GM21737 (cell line): Measurements from ENCODE around the gene SUMO1.

Source experiments
- ATAC-seq: cut with Tn5 transposase; IDR thresholded peaks from one replicate; pipeline ENCODE4 v1.9.1; 2021; ENCODE audit warnings: mild to moderate bottlenecking, moderate library complexity; ENCODE audit not compliant: unreplicated experiment

Gene SUMO1

DNA sequence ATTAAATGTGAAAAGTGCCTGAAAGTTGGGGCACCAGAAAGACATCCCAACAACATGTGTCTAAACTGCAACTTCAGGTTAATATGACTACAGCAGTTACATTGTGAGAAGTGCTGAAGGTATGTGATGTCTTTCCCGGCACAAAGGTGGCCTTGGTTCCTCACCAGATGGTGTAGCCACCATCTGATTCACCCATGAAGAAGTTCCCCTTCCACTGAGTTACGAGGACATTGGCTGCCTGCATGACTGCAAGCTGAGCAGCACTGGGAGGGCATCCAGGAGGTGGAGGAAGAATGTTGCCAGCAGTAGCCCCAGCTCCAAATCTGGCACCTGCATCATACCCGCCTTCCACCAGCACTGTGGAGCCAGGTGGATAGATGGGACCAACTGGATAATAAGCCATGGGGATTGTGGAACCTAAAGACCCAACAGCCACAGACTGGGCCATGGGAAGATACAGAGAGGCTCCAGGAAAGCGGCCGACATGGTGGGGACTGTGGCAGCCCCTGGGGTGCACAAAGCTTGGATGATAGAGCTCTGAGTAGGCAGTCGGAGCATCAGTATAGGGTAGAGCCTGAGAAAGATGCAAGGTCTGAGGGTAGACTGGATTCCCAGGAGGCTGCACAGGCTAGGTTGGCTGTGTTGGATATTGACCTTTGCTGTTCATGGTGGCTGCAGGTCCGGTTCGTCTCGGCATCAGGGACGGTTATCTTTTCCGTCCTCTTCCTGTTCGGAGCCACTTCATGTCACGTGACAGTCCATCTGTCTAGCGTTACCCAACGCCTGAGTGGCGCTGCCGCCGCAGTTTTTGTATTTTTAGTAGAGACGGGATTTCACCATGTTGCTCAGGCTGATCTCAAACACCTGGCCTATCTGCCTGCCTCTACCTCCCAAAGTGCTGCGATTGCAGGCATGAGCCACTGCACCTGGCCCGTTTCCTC is 36.9 kb downstream of the SUMO1 start:
- no peak for ATAC-seq

DNA sequence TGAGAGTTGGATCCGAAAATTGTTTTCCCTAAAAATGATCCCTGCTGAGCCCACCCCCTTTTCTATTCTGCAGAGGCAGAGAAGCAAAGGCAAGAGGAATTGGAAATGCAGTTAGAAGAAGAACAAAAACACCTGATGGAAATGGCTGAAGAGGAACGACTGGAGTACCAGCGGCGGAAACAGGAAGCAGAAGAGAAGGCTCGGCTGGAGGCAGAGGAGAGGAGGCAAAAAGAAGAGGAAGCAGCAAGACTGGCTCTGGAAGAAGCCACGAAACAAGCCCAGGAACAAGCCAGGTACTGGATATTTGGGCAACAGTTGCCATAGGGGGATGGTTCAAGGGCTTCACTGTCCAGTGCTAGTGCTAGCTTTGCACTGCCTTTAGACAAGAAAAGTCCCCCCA is 41.7 kb downstream of the SUMO1 start:
- no peak for ATAC-seq

DNA sequence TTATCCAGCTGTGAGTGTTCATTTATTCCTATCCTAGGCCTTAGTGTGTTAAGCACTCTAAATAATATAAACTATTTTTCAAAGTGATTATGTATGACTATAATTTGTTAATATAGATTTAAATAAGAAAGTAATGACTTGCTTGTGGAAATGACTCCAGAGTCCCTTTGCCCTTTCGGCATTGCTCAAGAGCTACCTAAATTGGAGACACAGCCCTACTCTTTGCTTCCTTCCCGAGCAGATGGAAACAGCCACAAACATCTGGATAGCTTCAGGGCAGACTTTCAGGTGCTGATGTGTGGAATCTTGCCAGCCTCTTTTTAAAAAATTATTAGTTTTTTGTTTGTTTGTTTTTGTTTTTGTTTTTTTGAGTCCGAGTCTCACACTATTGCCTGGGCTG is 44.0 kb downstream of the SUMO1 start:
- no peak for ATAC-seq

DNA sequence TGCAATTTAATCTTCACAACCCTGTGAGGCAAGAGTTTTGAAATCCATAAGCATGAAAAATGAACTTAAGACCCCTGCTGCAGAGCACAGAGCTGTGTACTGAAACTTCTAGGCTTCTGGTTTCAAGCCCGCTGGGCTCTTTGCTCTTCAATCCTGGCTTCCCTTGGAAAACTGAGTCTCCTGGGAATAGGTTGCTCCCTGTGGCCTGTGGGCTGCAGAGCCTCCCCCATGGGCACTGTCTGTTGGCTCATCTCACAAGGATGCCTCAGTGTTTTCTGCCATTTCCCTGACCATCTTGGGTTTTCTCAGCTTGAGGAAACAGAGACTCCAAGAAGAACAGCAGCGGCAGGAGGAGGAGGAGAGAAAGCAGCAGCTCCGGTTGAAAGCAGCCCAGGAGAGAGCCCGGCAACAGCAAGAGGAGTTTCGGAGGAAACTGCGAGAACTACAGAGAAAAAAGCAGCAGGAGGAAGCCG is 44.5 kb downstream of the SUMO1 start:
- ATAC-seq: no peak

DNA sequence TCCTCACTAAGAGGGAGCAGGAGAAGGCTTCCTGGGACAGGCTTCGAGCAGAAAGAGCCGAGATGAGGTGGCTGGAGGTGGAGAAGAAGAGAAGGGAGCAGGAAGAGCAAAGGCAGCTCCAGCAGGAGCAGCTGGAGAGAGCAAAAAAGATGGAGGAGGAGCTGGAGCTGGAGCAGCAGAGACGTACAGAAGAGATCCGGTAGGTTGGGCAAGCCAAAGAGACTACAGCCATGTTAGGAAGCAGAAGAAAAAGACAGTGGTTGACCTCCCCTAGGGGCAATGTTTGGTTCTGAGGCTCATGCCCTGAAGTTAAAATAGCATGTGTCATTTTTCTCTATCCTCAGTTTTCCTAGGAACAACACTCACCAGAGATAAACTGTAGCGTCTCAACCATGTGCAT is 45.1 kb downstream of the SUMO1 start:
- no peak for ATAC-seq

DNA sequence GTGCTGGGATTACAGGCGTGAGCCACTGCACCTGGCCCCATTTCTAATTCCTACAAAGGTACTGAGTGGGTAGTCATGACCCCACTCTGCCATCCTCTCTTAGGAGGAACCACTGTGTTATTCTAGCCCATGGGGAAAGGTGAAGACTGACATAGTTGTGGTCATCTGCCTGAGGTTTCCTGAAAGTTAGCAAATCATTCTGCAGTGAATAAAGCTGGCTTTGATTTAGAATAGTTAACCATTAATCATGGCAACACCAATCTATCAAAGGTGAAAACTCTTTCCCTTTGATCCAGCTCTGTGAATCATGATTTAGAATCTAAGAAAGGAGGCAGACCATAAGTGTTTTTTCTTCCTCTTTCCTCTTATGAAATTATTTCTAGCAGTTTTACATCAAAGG is 50.8 kb downstream of the SUMO1 start:
- ATAC-seq: no peak

DNA sequence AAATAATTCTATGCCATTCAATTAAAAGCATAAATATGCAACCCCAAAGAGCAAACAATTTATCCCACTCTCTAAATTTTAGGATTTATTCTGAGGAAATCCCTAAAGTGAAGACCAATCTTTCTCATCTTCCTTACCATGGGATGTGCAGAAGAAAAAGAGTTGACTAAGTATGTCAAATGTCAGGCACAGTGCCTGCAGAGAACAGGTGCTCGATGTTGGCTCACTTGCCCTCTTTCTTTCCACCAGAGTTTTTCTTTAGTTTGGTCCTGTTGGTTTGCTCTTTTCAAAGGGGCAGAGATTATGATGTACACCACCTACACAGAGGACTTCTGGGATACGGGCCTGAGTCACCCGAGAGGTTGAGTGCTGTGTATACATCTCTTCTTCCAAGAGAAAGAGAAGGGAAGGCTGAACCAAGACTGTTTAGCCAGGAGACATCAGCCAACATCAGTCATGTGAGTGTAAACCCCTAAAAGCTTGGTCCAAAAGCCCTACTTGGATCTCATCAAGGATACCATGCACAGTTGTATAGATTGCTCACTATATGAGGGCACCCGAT is 51.7 kb downstream of the SUMO1 start:
- ATAC-seq: no peak

DNA sequence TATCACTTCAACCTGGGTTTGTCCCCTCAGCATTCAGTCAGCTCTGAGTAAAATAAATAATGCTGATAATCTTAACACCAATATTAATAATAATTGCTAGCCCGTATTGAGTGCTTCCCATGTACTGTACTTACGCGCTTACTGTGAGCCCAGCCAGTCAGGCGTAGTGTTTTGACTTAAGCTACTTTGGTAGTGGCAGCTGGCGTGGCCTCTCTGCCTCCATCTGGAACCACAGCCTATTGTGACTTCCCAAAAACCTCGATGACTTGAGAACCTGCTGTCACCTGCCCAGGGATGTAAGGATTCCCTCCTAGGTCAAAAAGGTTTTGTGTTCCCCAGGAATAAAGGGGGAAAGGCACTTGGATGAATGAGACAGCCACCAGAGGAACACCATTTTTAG is 53.2 kb downstream of the SUMO1 start:
- ATAC-seq: no peak

DNA sequence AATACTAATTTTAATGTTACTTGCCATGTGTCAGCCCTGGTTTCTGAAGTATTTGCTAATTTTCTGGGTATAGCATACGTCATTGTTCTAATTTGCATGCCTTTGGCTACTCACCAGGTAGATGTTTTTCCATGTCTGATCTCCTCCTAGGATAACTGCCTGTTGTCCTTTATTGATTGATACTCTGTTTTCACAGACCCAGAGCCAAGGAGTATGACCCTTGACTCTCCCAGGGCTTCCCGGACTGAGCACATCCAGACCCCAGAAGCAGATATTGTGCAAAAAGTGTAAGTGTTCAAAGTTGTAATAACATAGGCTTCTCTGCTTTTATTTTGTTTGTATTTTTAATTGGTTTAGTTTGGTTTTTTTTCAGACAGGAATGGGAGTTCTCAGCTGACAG is 53.8 kb downstream of the SUMO1 start:
- no peak for ATAC-seq

DNA sequence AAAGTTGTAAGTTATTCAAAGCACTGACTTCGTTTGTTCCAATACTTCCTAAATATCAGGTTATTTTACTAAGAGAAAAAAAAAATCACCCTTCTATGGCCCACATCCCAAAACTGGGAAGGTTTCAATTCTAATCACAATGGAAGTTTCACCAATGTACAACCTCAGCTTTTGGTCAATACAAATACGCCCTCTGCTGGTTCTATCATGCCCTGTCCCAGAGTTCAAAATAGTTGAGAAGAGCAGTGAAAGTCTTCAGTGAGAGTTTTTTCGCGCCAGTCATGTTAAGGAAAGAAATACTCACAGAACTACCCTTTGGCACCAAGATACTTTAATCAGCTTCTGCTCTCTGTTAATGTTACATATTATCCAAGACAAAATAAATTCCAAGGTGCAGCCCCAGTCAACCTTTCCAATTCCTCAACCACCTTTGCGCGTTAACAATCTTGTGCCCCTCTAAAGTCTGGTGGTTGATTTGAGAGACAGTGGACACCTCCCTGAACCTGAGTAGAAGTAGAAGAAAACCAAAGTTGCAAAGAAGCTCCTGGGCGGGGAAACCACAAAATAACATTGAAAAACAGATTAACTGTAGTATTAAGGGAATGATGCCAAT is 59.9 kb downstream of the SUMO1 start:
- no peak for ATAC-seq

DNA sequence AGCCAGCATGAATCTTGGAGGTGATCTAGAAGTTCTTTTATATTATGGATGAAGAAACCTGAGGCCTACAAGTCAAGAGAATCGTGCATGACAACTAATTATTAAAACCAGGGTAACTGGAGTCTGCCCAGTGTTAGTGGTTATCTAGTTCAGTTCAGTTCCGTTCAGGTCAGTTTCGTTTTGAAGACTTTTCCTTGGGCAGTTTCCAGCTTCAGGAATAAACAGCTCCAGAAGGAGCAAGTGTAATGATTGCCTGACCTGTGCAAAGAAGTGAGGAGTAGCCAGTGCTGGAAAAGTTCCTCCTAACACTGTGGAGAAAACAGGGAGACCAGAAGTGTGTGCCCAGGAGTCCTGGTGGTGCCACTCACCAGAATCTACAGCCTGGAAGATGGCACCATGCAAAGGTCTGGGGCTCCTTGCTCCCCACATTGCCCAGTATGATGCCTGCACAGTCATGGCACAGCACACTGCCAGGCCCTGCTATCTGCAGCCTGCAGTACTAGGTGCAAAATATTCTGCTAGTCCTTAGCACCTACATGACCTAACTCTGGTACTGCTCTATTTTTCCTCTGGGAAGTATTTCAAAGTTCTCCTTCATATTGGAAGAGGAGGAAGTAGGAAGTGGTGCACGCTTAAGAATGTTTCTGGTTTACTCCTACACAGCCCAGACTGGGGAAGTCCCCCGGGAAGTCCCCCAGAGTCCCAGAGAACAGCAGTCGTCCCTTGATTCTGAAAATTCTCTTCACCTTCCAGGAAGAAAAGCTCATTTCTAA is 65.8 kb downstream of the SUMO1 start:
- ATAC-seq: peak; percentile 45

DNA sequence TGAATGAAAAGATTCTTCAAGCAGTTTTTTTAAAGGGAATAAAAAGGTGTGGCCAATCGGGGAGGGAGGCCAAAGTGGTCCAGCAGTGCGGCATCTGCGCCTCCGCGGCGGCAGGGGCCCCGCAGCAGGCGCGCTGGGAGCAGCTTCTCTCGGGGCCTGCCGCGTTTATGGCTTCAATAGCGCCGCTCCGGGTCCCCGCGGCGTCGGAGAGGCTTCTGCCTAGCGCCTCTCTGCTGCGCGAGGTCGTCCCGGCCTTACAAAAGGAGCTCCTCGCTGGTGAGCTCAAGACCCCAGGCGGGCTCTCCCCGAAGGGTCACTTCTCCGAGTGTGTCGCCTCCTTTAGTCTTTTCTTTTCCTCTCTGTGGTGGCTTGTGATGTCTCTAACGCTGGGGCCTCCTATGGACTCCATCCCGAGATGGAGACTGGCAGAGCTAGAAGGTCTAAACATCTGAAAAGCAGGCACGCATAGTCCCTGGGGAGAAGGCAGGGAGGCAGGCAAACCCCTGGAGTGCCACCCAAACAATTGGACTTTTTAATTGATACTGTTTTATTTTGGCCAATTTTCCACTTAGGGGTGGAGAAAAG is 67.1 kb downstream of the SUMO1 start:
- no peak for ATAC-seq

DNA sequence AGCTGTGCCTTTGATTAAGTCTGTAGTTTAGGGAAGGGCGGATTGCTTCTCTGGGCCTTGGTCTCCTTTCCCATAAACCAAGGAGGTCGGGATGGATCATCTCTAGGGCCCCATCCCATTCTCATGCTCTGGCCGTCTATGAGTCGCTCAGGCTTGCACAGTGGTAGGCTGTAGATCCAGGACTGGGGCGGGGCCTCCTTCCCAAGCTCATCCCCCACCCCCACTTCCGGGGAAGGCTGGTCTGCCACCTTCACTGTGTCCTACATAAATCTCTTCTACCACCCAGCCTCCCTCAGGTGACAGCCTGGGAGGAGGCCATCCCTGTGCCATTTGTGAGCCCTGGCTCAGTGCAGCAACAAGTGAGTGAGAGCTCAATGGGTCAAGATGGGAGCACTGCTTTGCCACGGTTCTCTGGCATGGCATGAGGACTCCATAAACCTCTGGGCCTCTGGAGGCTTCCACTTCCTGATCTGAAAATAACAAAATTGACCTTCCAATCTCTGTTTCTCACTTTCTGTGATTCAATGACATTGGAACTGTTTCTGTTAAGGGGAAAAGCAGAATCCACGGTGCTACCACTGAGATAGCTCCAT is 68.5 kb downstream of the SUMO1 start:
- no peak for ATAC-seq

DNA sequence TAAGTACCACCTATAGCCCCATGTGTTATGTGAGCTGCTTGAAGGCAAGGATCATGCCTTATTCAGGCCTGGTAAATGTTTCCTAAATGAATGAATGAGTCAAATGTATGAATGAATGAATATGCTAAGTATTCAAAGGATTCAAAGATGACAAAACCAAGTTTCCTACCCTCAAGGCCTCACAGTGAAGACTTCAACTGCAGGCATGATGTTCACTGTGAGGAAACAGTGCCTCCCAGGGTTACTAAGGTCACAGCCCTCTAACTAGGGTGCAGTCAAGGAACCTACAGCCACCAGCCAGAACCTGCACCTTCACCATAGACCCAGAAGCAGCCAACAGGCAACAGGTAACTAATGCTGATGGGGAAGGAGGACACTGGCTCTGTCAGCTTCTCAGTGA is 69.3 kb downstream of the SUMO1 start:
- no peak for ATAC-seq

DNA sequence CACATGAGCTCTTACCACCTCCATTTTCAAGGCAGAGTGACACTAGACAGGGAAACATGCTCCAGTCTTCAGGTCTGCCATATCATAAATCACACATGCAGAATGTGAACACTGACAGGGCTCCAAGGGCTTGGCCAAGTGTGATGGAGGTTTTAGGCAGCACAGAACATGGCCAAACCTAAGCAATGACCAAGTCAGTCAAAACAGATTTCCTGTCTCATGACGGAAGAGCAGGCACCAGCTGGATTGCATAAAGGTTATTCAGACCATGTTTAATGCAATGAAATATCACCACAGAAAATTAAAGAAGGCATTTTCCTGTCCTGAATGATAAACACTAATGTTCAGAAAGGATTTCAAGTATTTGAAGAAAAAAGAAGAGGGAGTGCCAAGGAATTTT is 72.5 kb downstream of the SUMO1 start:
- no peak for ATAC-seq

DNA sequence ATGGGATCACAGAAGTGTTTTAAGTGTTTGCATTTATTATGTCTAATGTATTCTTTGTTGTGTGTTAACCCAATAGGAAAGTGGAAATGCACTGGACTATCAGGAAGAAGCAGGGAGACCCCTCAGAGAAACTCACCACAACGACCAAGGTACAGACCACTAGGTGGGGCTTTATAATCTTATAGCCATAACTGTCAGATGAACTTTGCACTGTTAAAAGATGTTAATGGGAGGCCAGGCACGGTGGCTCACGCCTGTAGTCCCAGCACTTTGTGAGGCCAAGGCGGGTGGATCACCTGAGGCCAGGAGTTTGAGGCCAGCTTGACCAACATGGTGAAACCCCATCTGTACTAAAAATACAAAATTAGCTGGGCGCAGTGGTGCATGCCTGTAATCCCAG is 73.2 kb downstream of the SUMO1 start:
- no peak for ATAC-seq

DNA sequence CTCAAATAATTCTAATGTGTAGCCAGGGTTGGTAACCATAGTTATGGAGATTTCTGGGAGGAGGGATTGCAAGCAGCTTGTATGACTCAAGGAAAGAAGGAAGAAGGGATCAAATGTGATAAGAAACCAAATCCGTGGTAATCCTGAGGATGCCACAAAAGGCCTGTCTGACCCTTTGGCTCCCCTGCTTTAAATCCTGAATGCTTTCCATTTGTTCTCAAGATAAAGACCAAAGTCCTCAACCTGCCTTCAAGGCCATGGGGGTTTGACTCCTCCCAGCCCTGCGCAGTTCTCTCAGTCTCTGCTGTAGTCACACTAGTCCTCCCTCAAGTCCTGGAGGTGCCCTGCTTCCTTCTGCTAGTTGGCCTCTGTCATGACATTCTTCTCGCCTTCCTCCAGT is 74.0 kb downstream of the SUMO1 start:
- no peak for ATAC-seq

DNA sequence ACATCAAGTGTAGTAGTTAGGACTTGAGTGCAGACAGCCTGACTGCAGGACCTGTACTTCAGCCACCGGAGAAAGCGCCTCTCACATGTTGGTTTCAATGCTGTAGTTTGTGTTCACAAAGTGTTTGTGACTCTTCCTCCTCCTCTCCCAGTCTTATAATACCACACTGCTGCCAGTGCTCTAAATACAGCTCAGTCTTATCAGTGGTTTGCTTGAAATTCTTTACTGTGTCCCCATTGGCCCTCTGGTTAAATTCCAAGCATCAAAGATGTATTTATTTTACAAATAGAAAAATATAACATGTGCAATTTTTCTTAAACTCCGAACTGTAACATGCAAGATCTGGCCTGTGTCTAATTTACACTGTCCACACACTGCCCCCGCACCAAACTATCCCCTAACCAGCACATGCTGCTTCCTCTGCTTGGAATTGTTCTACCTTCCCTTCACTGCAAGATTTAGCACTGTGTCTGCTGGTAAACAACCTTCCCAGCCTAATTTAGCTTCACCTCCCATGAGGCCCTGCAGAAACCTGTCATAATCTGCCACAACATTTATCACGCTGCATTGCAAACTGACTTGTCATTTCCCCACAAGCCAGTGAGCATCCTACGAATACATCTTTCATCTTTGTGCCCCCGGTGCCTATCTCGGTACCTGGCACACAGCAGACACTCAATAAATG is 77.1 kb downstream of the SUMO1 start:
- ATAC-seq: no peak

DNA sequence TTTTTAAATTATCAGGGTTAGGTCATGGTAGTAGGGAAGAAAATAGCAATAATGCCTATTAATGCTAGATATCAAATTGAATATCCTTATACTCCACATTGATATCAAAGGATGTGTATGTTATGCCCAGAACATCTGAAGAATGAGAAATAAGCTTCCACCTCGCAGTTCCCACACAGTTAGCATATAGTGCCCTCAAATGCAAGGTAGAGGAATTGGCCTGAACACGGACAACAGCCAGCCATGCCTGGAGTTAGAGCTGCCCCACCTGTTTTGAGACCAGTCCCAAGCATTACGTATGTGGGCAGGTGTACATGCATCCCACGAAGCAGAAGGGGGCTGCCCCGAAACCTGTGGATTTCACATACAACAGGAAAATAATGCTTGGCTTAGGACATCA is 79.6 kb downstream of the SUMO1 start:
- no peak for ATAC-seq
